H9 (cell line): Measurements from ENCODE around the gene SYDE2. TPM values are rescaled to one million over a fixed set of nuclear protein-coding genes. Genes with fewer than 3 reads are reported as not detected.

ENCODE experiments used
- DNase-seq: peaks from one replicate; pipeline ENCODE4 v3.0.0-alpha.2; 2017
- H2AFZ ChIP-seq: one replicate; pipeline ENCODE4 v1.6.1; 2013; ENCODE audit warnings: mild to moderate bottlenecking, low read length, control low read depth, moderate library complexity
- H2AK5ac ChIP-seq: 2 replicates; pipeline ENCODE4 v1.6.1; 2013; ENCODE audit warnings: low read length, control low read depth, mixed read lengths; ENCODE audit not compliant: insufficient read length
- H2BK120ac ChIP-seq: one replicate; pipeline ENCODE4 v1.6.1; 2013; ENCODE audit warnings: low read depth, mild to moderate bottlenecking, low read length, control low read depth, inconsistent platforms; ENCODE audit not compliant: poor library complexity, severe bottlenecking
- H2BK12ac ChIP-seq: 2 replicates; pipeline ENCODE4 v1.6.1; 2013; ENCODE audit warnings: low read length, control low read depth, mixed read lengths, low read depth; ENCODE audit not compliant: insufficient read length
- H2BK15ac ChIP-seq: 2 replicates; pipeline ENCODE4 v1.6.1; 2013; ENCODE audit warnings: low read depth, low read length, control low read depth
- H2BK20ac ChIP-seq: one replicate; pipeline ENCODE4 v1.6.1; 2013; ENCODE audit warnings: low read depth, mild to moderate bottlenecking, low read length, control low read depth, inconsistent platforms; ENCODE audit not compliant: poor library complexity, severe bottlenecking
- H2BK5ac ChIP-seq: 2 replicates; pipeline ENCODE4 v1.6.1; 2013; ENCODE audit warnings: low read length, control low read depth, mixed read lengths; ENCODE audit not compliant: insufficient read length
- H3K14ac ChIP-seq: 2 replicates; pipeline ENCODE4 v1.6.1; 2013; ENCODE audit warnings: low read length, control low read depth; ENCODE audit not compliant: insufficient read depth
- H3K18ac ChIP-seq: 2 replicates; pipeline ENCODE4 v1.6.1; 2013; ENCODE audit warnings: low read depth, mild to moderate bottlenecking, mixed read lengths, low read length, control low read depth; ENCODE audit not compliant: insufficient read length
- H3K23ac ChIP-seq: 2 replicates; pipeline ENCODE4 v1.6.1; 2013; ENCODE audit warnings: low read length, control low read depth, mixed read lengths, low read depth; ENCODE audit not compliant: insufficient read length
- H3K23me2 ChIP-seq: 2 replicates; pipeline ENCODE4 v1.6.1; 2013; ENCODE audit warnings: low read depth, mild to moderate bottlenecking, mixed read lengths, low read length, control low read depth; ENCODE audit not compliant: insufficient read length, poor library complexity, severe bottlenecking
- H3K27ac ChIP-seq: 2 replicates; pipeline ENCODE4 v1.5.1; 2013; ENCODE audit warnings: low read length, control low read depth, mixed read lengths, low read depth; ENCODE audit not compliant: insufficient read length
- H3K27me3 ChIP-seq: 2 replicates; pipeline ENCODE4 v1.6.1; 2013; ENCODE audit warnings: low read length, control low read depth, inconsistent platforms; ENCODE audit not compliant: insufficient read depth
- H3K4ac ChIP-seq: 2 replicates; pipeline ENCODE4 v1.6.1; 2013; ENCODE audit warnings: low read depth, mild to moderate bottlenecking, control low read depth, inconsistent platforms, low read length, moderate library complexity
- H3K4me1 ChIP-seq: 2 replicates; pipeline ENCODE4 v1.6.1; 2013; ENCODE audit warnings: low read length, control low read depth, inconsistent platforms; ENCODE audit not compliant: insufficient read depth
- H3K4me2 ChIP-seq: 2 replicates; pipeline ENCODE4 v1.6.1; 2013; ENCODE audit warnings: low read length, control low read depth, mixed read lengths; ENCODE audit not compliant: insufficient read length, insufficient read depth
- H3K56ac ChIP-seq: 2 replicates; pipeline ENCODE4 v1.6.1; 2013; ENCODE audit warnings: low read depth, mild to moderate bottlenecking, mixed read lengths, low read length, control low read depth; ENCODE audit not compliant: insufficient read length
- H3K79me1 ChIP-seq: 2 replicates; pipeline ENCODE4 v1.6.1; 2013; ENCODE audit warnings: low read depth, mild to moderate bottlenecking, moderate library complexity, low read length, control low read depth, inconsistent platforms; ENCODE audit not compliant: insufficient read depth, poor library complexity, severe bottlenecking
- H3K79me2 ChIP-seq: 2 replicates; pipeline ENCODE4 v1.6.1; 2013; ENCODE audit warnings: low read length, control low read depth, inconsistent platforms; ENCODE audit not compliant: insufficient read depth
- H3K9ac ChIP-seq: 2 replicates; pipeline ENCODE4 v1.6.1; 2013; ENCODE audit warnings: low read length, control low read depth, mixed read lengths; ENCODE audit not compliant: insufficient read length; ENCODE audit errors: extremely low read depth
- H3K9me3 ChIP-seq: one replicate; pipeline ENCODE4 v1.6.1; 2013; ENCODE audit warnings: low read depth, low read length, inconsistent platforms; ENCODE audit not compliant: control insufficient read depth
- H3T11ph ChIP-seq: one replicate; pipeline ENCODE4 v1.6.1; 2013; ENCODE audit warnings: mild to moderate bottlenecking, low read length, control low read depth, inconsistent platforms
- H4K20me1 ChIP-seq: one replicate; pipeline ENCODE4 v1.6.1; 2013; ENCODE audit not compliant: control insufficient read depth, insufficient read length, insufficient read depth
- H4K5ac ChIP-seq: 2 replicates; pipeline ENCODE4 v1.6.1; 2013; ENCODE audit warnings: low read depth, mild to moderate bottlenecking, mixed read lengths, low read length, control low read depth; ENCODE audit not compliant: insufficient read length
- H4K8ac ChIP-seq: replicated peaks from 2 replicates; pipeline ENCODE4 v1.6.1; 2013; ENCODE audit warnings: low read length, control low read depth, mixed read lengths, low read depth; ENCODE audit not compliant: insufficient read length
- H4K91ac ChIP-seq: 2 replicates; pipeline ENCODE4 v1.6.1; 2013; ENCODE audit warnings: low read depth, mild to moderate bottlenecking, moderate library complexity, mixed read lengths, low read length, control low read depth; ENCODE audit not compliant: insufficient read length
- H3K27ac Mint-ChIP-seq, 3 experiments: 2 replicates in 2 of 3; 3 replicates in 1 of 3; pipeline ENCODE4 v1.8.0; 2020 to 2021; ENCODE audit warnings: mixed read lengths in 3 of 3, mild to moderate bottlenecking in 1 of 3, moderate library complexity in 1 of 3
- H3K27me3 Mint-ChIP-seq: 2 replicates; pipeline ENCODE4 v1.8.0; 2021; ENCODE audit warnings: low read depth, mild to moderate bottlenecking, moderate library complexity, mixed read lengths
- H3K36me3 Mint-ChIP-seq, 3 experiments: 2 replicates in 2 of 3; 3 replicates in 1 of 3; pipeline ENCODE4 v1.8.0; 2020 to 2021; ENCODE audit warnings: low read depth in 3 of 3, mixed read lengths in 3 of 3; ENCODE audit not compliant: insufficient read depth in 1 of 3
- H3K4me1 Mint-ChIP-seq, 2 experiments: 2 replicates each; pipeline ENCODE4 v1.8.0; 2020; ENCODE audit warnings: mixed read lengths in 2 of 2
- H3K4me3 Mint-ChIP-seq, 2 experiments: 2 replicates in 1 of 2; 3 replicates in 1 of 2; pipeline ENCODE4 v1.8.0; 2020 to 2021; ENCODE audit warnings: mild to moderate bottlenecking in 2 of 2, mixed read lengths in 2 of 2, moderate library complexity in 1 of 2
- H3K9me3 Mint-ChIP-seq, 2 experiments: 2 replicates in 1 of 2; 3 replicates in 1 of 2; pipeline ENCODE4 v1.8.0; 2020; ENCODE audit warnings: mild to moderate bottlenecking in 2 of 2, mixed read lengths in 2 of 2, moderate library complexity in 1 of 2
- CTCF ChIP-seq: fragments of 200-600 bp; sonication (generic); conservative IDR thresholded peaks from 3 replicates; pipeline ENCODE4 v1.8.0; 2021; ENCODE audit warnings: antibody characterized with exemption, mild to moderate bottlenecking
- WGBS: extraction: QIAGEN DNeasy Blood & Tissue Kit; methylation state at CpG from one replicate; pipeline ENCODE4 v1.1.7; 2013; ENCODE audit warnings: missing lambda C conversion rate, low lambda C conversion rate, mixed read lengths; ENCODE audit not compliant: insufficient read length; ENCODE audit errors: extremely low coverage; 5-methylcytosine and 5-hydroxymethylcytosine counted together
- total RNA-seq: library from RNA; stranded (reverse); gene quantifications from 2 replicates; pipeline ENCODE4 v1.2.1, GENCODE V29; 2021

The SYDE2 gene
- total RNA-seq, 1 experiment from 2014 or later: 12.4 TPM

GRCh38 chr1:85214654-85215053 lies 13.8 kb upstream of the SYDE2 start:
- Histone ChIP-seq H3K79me2 (no peaks in the 10 kb centered on the region), H2BK120ac (no peak overlapping the region), H2BK5ac (no peak overlapping the region), H3K14ac (no peak overlapping the region), H2BK15ac (no peak overlapping the region), H3T11ph (no peak overlapping the region), H3K79me1 (no peaks in the 10 kb centered on the region), H2AFZ (no peak overlapping the region), H3K4me1 (no peaks in the 10 kb centered on the region), H3K27ac (no peak overlapping the region), H3K27me3 (no peaks in the 10 kb centered on the region), H3K4me2 (no peak overlapping the region), H3K9me3 (no peaks in the 10 kb centered on the region), H3K23ac (no peak overlapping the region), H2AK5ac (no peak overlapping the region), H3K18ac (no peak overlapping the region), H3K4ac (no peak overlapping the region), H2BK20ac (no peak overlapping the region), H4K91ac (no peak overlapping the region), H4K8ac (no peak overlapping the region), H3K56ac (no peak overlapping the region), H2BK12ac (no peak overlapping the region), H3K9ac (no peak overlapping the region), H3K23me2 (no peaks in the 10 kb centered on the region), H4K20me1 (no peaks in the 10 kb centered on the region), H4K5ac (no peak overlapping the region)
- peaks cover 0 to 5% (median 0%) of the 10 kb centered on the region in 3 experiments; a peak in 2 of 7 replicates for H3K36me3 Mint-ChIP-seq
- H3K4me1 Mint-ChIP-seq: peaks cover 4 to 5% of the 10 kb centered on the region in 2 experiments
- no peaks in the 10 kb centered on the region for H3K27me3 Mint-ChIP-seq
- DNase-seq: no peak
- no peak overlapping the region for H3K27ac Mint-ChIP-seq
- no CpG with 5 or more reads among the region's 5 CpGs for WGBS
- H3K9me3 Mint-ChIP-seq: no peaks in the 10 kb centered on the region
- H3K4me3 Mint-ChIP-seq: no peak overlapping the region
- no peak for TF ChIP-seq CTCF
